Kidney (tissue), 14 donors: Measurements from ENCODE around the gene NRG3. TPM values are rescaled to one million over a fixed set of nuclear protein-coding genes. Genes with fewer than 3 reads are reported as not detected.

Experiments
- DNase-seq, 5 donors: peaks; one replicate each; pipeline ENCODE4 v3.0.0-alpha.2; 2013 to 2020
- FAIRE-seq: peaks from 2 replicates; lab custom pipeline; 2012; peaks lifted over from hg19 to GRCh38; lab: Jason Lieb, UNC
- H3K27ac ChIP-seq, 2 donors: one replicate each; pipeline ENCODE4 v1.7.0; 2013; ENCODE audit warnings: low read depth in 2 of 2, low read length in 2 of 2, inconsistent platforms in 1 of 2
- H3K27me3 ChIP-seq: one replicate; pipeline ENCODE4 v1.7.1; 2013; ENCODE audit warnings: low read length, inconsistent platforms; ENCODE audit not compliant: control insufficient read depth, insufficient read depth
- H3K36me3 ChIP-seq, 3 donors: one replicate each; pipeline versions ENCODE4 v1.7.0 to v1.7.1; 2013; ENCODE audit warnings: low read length in 3 of 3, control low read depth in 1 of 3, inconsistent platforms in 1 of 3; ENCODE audit not compliant: insufficient read depth in 3 of 3, control insufficient read depth in 2 of 3
- H3K4me1 ChIP-seq, 3 donors: one replicate each; pipeline versions ENCODE4 v1.7.0 to v1.7.1; 2013; ENCODE audit warnings: low read length in 3 of 3, inconsistent platforms in 1 of 3, low read depth in 1 of 3; ENCODE audit not compliant: control insufficient read depth in 2 of 3, insufficient read depth in 2 of 3
- H3K4me3 ChIP-seq, 3 donors: one replicate each; pipeline versions ENCODE4 v1.7.0 to v1.8.1; 2013; ENCODE audit warnings: low read length in 3 of 3, control low read depth in 1 of 3, inconsistent platforms in 1 of 3
- H3K9ac ChIP-seq, 3 donors: one replicate each; pipeline versions ENCODE4 v1.7.0 to v1.7.1; 2013; ENCODE audit warnings: low read length in 3 of 3, control low read depth in 1 of 3, inconsistent platforms in 1 of 3
- H3K9me3 ChIP-seq, 3 donors: one replicate each; pipeline versions ENCODE4 v1.7.0 to v1.7.1; 2013; ENCODE audit warnings: low read length in 3 of 3, control low read depth in 1 of 3, inconsistent platforms in 1 of 3; ENCODE audit not compliant: control insufficient read depth in 2 of 3, insufficient read depth in 1 of 3
- CTCF ChIP-seq: IDR thresholded peaks from 3 replicates; pipeline ENCODE4 v1.5.1; 2012; ENCODE audit warnings: mild to moderate bottlenecking, moderate library complexity, borderline replicate concordance; ENCODE audit not compliant: insufficient read depth; ENCODE audit errors: extremely low read depth
- intact Hi-C: fragments of 100-400 bp; cut with DNase I; formaldehyde crosslinking; loops from one replicate; pipeline ENCODE4 v1.11.1; 2022
- polyA plus RNA-seq: library from polyadenylated mRNA; stranded (reverse); fragments of 350-450 nt; fragmentation: Illumina TruSeq; extraction: RNeasy Lipid Tissue Mini Kit (QIAGEN cat#74804); gene quantifications from one replicate; pipeline ENCODE4 v1.2.3, GENCODE V29; 2014; ENCODE audit warnings: low read depth, low replicate concordance; ENCODE audit not compliant: insufficient read depth
- total RNA-seq: library from RNA; stranded (reverse); fragmentation: NEBNext Ultra II Directional; extraction: Animal tissue kit (Norgen Biotek cat#: 25700); gene quantifications from one replicate; pipeline ENCODE4 v1.2.1, GENCODE V29; 2021
- donor health status: control.
- donor health status: control.
- donor health status: control.
- donor health status: control.
- donor health status: control.
- donor health status: DM: yes; HTN: yes; CAD: no.
- donor health status: Normal renal cell carcinoma (clear cell type).

NRG3 gene
- total and polyA plus RNA-seq, 2 donors from 2014 or later: 0.62 to 5.4 TPM

DNA sequence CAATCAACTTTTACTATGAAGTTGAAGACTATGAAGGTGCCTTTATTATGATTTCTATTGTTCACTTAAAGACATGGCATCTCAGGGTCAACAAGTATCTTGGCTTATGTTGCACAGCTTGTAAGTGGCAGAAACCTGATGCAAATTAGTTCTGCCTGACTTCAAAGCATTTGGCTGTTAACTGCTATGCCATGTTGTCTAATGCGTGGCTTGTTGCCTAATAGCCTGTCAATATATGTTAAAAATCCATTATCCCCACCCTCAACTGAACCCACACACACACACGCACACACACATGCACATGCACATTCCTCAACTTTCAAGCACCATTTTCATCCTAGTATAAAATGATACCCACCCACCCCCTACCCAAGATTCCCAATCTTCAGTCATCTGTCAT lies 217.1 kb downstream of the NRG3 start:
- Histone ChIP-seq H3K36me3 (no peaks in the 10 kb centered on the region), H3K4me1 (no peaks in the 10 kb centered on the region), H3K4me3 (no peak overlapping the region), H3K27me3 (no peaks in the 10 kb centered on the region), H3K27ac (no peak overlapping the region), H3K9me3 (no peaks in the 10 kb centered on the region), H3K9ac (no peak overlapping the region)
- FAIRE-seq (no peak), DNase-seq (no peak)
- intact Hi-C loops: no loop called here
- no peak for TF ChIP-seq CTCF

DNA sequence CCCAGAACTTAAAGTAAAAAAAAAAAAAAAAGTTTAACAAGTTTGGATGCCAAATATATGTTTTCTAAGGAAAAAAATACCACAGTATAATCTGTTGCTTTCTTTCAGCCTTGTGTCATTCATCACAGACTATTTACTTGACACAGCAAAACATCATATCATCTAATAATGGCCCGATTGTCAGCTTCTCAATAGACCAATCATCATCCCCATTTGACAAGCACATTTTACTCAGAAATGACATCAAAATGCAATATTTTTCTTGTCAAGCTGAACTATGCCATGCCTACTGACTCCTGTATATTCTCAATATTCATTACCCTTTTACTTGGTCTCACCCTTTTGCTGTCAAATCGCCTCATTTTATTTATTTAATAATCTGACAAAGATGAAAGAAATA lies 249.7 kb downstream of the NRG3 start:
- Histone ChIP-seq H3K27ac (no peak overlapping the region), H3K9ac (no peak overlapping the region), H3K4me1 (no peaks in the 10 kb centered on the region), H3K9me3 (no peaks in the 10 kb centered on the region), H3K4me3 (no peak overlapping the region), H3K36me3 (no peaks in the 10 kb centered on the region), H3K27me3 (no peaks in the 10 kb centered on the region)
- TF ChIP-seq CTCF: no peak
- intact Hi-C loops: no loop called here
- DNase-seq: no peak
- FAIRE-seq: no peak

DNA sequence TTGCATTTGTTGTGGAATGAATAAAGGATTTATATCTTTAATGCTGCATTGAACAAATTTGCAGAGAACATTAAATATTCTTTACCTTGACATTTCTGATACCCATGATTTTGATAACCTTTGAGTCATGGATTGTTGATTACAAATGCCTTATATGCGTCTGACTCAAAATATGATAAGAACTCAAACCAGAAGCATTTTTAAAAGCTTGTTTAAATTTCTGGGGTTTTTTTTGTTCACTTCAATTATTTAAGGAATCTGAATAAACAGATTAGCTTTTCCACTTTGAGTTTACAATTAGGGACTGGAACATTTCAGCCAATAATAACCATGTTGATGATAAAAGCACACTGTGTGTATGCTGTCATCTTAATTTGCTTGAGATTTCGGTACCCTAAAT lies 253.5 kb downstream of the NRG3 start:
- FAIRE-seq: no peak
- no peaks in the 10 kb centered on the region for H3K36me3 ChIP-seq
- no peak overlapping the region for H3K4me3 ChIP-seq

More for the DNA sequence above, 253.5 kb downstream of the NRG3 start:
- Histone ChIP-seq H3K27me3 (no peaks in the 10 kb centered on the region), H3K9ac (no peak overlapping the region), H3K27ac (no peak overlapping the region), H3K9me3 (peaks cover 0 to 4% (median 0%) of the 10 kb centered on the region in 3 donors), H3K4me1 (no peaks in the 10 kb centered on the region)
- TF ChIP-seq CTCF: no peak
- intact Hi-C loops: no loop called here
- no peak for DNase-seq
